Measurements from ENCODE around the gene MINDY2.
"Not testable (repeated sequence)": the region's sequence is repeated elsewhere in the genome, so short reads cannot be mapped to it uniquely, and the experiment has no call there.

Gene MINDY2

GRCh38 chr15:58755350-58755749, 15.8 kb upstream of the MINDY2 start:
- DNase-seq = no peak

DNA sequence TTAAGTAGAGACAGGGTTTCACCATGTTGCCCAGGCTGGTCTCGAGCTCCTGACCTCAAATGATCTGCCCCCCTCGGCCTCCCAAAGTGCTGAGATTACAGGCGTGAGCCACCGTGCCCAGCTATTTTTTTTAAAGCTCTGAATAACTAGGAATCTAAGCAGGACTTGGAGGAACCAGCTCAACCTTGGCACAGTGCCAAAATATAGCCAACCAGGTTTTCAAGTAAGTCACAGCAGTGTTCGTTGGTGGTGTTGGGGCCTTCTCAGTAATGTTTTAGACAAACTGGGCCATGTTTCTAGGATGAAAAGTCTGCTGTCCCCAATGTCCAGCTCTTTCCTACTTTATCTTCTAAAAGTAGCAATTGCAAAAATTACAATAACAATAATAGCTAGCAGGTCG, 15.1 kb upstream of the MINDY2 start:
- DNase-seq = peak; percentile 28

GRCh38 chr15:58758141-58758540, 13.0 kb upstream of the MINDY2 start:
- peak; percentile 51 for DNase-seq

DNA sequence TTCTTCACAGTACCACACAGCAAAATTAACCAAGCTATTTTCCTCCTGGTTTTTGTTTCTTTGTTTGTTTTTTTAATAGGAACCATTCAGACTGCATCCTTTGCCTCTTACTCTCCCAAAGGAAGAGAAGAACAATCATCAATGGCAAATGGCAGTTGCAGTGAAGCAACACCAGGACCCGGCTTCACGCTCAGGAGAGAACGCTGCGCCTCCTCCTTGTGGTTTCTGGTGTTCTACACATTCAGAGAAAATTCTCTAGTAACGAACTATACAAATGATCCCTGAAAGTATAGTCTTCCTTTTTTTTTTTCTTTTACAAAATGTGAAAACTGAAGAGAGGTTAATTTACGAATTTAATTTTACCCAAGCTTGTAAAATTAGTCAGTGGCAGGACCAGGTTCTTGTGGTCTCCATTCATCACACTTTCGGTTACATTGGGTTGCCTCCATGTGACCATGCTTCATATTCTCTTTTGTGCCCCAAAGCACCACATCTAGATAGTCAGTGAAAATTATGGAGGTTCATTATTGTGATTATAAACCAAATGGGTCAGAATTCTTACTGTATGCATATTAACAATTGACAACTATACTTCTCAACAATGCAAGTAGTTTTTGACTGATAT, 10.6 kb upstream of the MINDY2 start:
- peak; percentile 25 for DNase-seq

DNA sequence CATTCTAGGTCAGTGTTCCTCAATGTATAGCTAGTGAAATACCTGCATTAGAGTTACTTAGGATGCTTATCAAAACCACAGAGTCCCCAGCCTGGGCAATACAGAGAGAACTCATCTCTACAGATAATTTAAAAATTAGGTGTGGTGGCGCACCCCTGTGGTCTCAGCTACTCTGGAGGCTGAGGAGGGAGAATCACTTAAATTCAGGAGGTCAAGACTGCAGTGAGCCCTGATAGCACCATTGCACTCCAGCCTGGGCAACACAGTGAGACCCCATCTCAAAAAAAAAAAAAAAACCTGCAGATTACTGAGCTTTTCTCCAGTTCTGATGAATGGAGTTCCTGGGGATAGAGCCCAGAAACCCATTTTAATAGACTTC, 10.1 kb upstream of the MINDY2 start:
- peak; percentile 25 for DNase-seq

- no peak for DNase-seq
Observed at GRCh38 chr15:58762285-58762684, 8.8 kb upstream of the MINDY2 start.

GRCh38 chr15:58762731-58763130, 8.4 kb upstream of the MINDY2 start:
- DNase-seq = no peak

DNA sequence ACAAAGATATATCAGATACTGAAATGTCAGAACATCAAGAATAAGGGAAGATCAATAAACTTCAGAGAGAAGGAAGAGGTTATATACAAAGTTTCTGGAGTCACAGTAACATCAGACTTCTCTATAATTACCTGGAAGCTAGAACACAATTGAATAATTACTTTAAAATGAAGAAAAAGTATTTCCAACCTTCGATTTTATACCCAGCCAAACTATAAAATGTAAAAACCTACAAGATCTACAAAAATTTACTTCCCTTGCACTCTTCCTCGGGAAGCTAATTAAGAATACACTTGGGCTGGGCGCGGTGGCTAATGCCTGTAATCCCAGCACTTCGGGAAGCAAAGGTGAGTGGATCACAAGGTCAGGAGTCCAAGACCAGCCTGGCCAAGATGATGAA, 6.6 kb upstream of the MINDY2 start:
- DNase-seq = no peak

- DNase-seq = no peak
Observed at GRCh38 chr15:58766290-58766689, 4.8 kb upstream of the MINDY2 start.

DNA sequence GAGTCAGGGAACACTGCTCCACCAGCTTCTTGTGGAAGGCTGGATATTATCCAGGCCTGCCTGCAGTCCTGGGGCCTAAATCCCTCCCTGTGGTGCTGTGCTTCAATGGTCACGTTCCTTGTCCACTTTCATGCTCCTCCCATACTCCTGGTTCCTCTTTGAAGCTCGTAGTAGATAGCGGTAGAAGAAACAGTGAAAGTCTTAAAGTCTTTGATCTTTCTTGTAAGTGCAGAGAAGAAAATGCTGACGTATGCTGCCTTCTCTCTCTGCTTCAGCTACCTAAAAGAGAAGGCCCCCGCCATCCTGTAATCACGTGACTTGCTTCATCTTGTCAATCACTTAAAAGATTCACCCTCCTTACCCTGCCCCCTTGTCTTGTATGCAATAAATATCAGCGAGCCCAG, 2.5 kb upstream of the MINDY2 start:
- DNase-seq = not testable (repeated sequence)

DNA sequence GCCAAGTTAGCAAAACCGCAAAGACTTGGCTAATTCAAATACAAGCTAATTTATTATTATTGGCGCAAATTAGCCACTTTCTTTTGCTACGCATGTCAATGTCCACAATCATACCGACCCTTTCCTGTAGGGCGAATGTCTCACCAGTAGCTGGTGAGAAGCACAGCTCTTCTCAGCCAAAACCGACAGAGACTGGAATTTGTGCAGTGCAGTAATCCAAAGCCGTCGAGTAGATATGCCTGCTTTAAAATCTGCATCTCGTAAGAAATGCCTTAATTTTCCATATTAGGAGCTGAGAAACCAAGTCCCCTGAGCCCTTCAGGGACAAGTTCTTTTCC, 614 bp upstream of the MINDY2 start:
- peak; percentile 80 for DNase-seq

GRCh38 chr15:58771621-58772250, 634 bp downstream of the MINDY2 start:
- peak; percentile 24 for DNase-seq

GRCh38 chr15:58773024-58773423, 1.9 kb downstream of the MINDY2 start:
- DNase-seq = no peak

GRCh38 chr15:58775402-58775801, 4.3 kb downstream of the MINDY2 start:
- DNase-seq = no peak

DNA sequence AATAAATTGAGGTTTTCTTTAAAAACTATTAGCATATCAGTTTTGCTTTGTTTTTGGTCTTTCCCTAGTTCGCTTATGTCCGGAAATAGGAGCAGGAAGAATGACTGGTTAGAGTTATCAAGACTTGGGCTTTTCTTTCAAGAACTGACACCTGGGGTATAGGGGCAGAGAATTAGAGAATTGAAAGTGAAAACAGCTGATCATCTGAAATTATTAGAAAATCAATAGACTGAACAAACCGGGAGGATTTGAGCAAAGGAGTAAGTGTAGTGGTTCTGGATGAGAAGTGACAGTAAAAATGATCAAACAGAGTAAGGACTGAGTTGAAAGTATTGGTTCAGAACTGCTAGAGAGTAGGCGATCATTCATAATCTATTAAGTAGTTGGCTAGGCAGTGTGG, 6.0 kb downstream of the MINDY2 start:
- DNase-seq = no peak

GRCh38 chr15:58779554-58779953, 8.5 kb downstream of the MINDY2 start:
- DNase-seq = no peak

- no peak for DNase-seq
Observed at GRCh38 chr15:58785355-58785754, 14.3 kb downstream of the MINDY2 start.

DNA sequence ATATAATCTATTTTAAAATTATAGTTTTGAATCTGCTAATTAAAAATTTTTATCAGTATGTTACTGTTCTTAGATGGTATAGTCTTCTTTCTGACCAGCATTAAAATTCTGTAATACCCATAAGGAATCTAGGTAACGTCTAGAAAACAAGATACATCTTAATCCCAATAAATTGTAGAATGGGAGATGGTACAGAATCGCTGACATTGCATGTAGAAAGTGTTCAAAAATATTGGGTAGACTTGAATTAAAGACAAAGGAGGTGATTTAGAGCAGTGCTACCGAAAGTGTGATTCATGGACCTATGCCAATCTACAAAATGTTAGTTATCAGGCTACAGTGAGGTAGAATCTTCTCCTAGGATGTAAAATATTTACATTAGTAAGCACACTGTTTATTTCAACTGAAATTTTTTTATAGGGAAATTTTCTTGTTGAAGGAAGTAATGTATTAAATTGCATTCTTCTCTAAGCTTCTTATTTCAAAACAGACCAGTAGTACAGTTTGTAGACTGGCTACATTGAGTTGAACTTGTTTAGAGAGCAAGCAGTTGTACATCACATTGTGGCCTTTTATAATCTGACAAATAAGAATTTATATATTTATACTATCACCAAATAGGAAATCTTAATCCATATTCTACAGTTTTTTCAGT, 17.1 kb downstream of the MINDY2 start:
- DNase-seq = no peak

DNA sequence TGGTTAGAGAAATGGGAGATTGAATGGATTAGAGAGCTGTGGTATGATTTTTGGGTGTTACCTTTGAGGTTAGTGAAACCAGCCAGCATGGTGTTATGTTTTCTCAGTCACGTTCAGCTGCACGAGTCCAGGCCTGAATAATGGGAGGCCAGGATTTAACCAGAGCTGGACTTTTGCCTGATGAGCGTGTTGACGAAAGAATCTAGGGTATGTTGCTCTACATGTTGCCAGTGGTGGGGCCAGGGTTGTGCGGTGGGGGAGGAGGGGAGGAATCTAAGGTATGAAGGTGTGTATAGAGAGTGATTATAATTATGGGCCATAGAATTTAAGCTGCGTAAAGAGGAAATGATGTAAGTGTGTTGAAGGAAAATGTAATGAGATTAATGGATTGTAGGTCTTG, 22.8 kb downstream of the MINDY2 start:
- DNase-seq = no peak

DNA sequence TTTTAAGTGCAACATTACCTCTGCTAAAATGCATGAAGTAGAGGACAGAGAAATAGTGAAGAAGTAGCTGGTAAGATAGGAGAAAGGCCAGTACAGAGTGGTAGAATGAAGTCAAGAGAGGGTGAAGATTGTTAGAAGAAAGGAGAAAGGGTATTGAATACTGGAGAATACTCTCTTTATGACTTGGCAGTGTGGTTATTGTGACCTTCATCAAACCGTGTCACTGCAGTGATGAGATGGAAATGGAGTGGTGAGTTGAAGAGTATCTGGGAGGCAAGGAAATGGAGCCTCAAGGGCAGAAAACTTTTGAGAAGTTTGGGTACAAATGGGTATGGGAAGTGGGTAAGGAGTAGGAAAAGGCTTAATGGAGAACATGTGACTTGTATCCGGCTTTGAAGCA, 24.7 kb downstream of the MINDY2 start:
- no peak for DNase-seq

DNA sequence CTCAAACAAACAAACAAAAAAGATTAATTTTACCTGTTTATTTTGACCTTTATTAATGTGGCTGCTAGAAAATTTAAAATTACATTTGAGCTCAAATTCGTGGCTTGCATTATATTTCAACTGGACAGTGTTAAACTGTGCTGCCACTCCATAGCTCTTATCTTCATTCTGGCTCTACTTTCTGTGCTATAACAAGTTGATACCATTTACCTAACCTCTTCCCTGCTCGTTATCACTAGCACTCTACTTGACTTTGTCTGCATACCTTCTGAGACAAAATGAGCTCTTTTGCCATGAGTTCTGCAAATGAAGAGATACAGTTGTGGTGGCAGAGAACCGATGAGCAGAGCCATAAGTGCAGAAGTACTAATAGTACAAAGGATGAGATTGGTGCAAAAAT, 26.4 kb downstream of the MINDY2 start:
- DNase-seq = no peak

DNA sequence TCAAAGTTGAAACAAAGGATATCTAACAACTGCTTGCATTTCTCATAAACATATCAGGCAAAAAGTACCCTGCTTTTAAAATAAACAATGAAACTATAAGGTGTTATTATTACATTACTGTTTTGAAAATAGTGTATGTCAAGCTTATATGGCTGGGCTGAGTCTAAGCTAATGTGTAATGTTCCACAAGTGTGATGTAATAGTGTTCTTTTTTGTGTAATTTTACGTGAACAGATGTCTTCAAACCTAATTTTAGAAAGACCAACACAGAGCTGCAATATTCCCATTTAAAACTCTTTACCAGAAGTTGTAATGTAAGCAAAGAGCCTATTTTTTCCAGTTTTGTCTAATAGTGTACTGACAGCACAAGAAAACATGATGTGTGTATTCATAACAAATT, 34.0 kb downstream of the MINDY2 start:
- no peak for DNase-seq

DNA sequence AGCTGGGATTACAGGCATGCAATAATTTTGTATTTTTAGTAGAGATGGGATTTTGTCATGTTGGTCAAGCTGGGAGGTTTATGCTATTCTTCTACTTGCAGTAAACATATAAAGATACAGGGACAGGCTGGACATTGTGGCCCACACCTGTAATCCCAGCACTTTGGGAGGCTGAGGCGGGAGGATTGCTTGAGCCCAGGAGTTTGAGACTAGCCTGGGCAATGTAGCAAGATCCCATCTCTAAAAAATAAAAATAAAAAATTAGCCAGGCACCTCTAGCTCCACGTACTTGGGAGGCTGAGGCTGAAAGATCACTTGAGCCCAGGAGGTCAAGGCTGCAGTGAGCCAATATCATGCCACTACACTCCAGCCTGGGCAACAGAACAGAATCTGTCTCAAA, 52.2 kb downstream of the MINDY2 start:
- DNase-seq = not testable (repeated sequence)

- DNase-seq = no peak
Observed at GRCh38 chr15:58830556-58830955, 59.5 kb downstream of the MINDY2 start.

All from hematopoietic multipotent progenitor cell treated with erythropoietin and hydrocortisone succinate and interleukin-3 and kit ligand, for 4 days (in vitro differentiated cells).